OCI-LY7 (cell line): ENCODE data around the gene UAP1L1.

ENCODE experiments used
- CTCF ChIP-seq: fragments of 200-600 bp; sonication (generic); conservative IDR thresholded peaks from 2 replicates; pipeline ENCODE4 v1.5.1; 2014; ENCODE audit warnings: mild to moderate bottlenecking, antibody characterized with exemption, low read length, moderate library complexity, mixed read lengths
- EZH2phosphoT487 ChIP-seq: fragments of 200-600 bp; sonication (generic); IDR thresholded peaks from 2 replicates; pipeline ENCODE4 v1.6.1; 2018; ENCODE audit warnings: low read depth, borderline replicate concordance, mild to moderate bottlenecking, mixed run types, antibody characterized with exemption, low read length, moderate library complexity, mixed read lengths

GRCh38 chr9:137054932-137055384 is 22.4 kb upstream of the UAP1L1 start:
- no peak for TF ChIP-seq CTCF
- no peak for TF ChIP-seq EZH2phosphoT487
